GM12878 (cell line): ENCODE measurements around the gene CDKL5. TPM values are rescaled to one million over a fixed set of nuclear protein-coding genes. Genes with fewer than 3 reads are reported as not detected.

Source experiments
- ATAC-seq: fragments of 200-7000 bp; cut with Tn5 transposase; 3 replicates; pipeline ENCODE4 v1.9.1; 2020; ENCODE audit warnings: mild to moderate bottlenecking, moderate library complexity
- BruUV-seq: library from RNA; stranded (reverse); fragments of 400-500 nt; replicated peaks from 2 replicates; lab custom pipeline; 2021; lab: Mats Ljungman, UMichigan
- CTCF ChIA-PET: fragments of 300-600 bp; sonication (Branson Sonifier 250); formaldehyde crosslinking; extraction: SDS; loops from one replicate; lab custom pipeline; 2021; ENCODE audit warnings: inconsistent platforms; lab: Yijun Ruan, JAX
- POLR2A ChIA-PET: fragments of 350-600 bp; formaldehyde crosslinking; extraction: SDS; loops from one replicate; lab custom pipeline; 2021; ENCODE audit warnings: inconsistent platforms; lab: Charles Lee
- RAD21 ChIA-PET: fragments of 300-600 bp; sonication (Branson Sonifier 250); formaldehyde crosslinking; loops from one replicate; lab custom pipeline; 2023; ENCODE audit warnings: antibody characterized with exemption; ENCODE audit not compliant: unreplicated experiment; lab: Charles Lee
- SMC1A ChIA-PET: fragments of 300-600 bp; sonication (Branson Sonifier 250); formaldehyde crosslinking; loops from one replicate; lab custom pipeline; 2023; ENCODE audit not compliant: unreplicated experiment, uncharacterized antibody; lab: Charles Lee
- DNase-seq: peaks from one replicate; pipeline ENCODE4 v3.0.0-alpha.2; 2011; ENCODE audit warnings: low read depth, low spot score
- FAIRE-seq: peaks from 3 replicates; lab custom pipeline; 2011; peaks lifted over from hg19 to GRCh38; lab: Jason Lieb, UNC
- H2AFZ ChIP-seq: 2 replicates; pipeline ENCODE4 v1.6.0; 2011; ENCODE audit warnings: low read depth, low read length, control low read depth; ENCODE audit not compliant: control insufficient read depth
- H3K27ac ChIP-seq: 2 replicates; pipeline ENCODE4 v1.5.1; 2011; ENCODE audit warnings: control low read depth; ENCODE audit not compliant: control insufficient read depth, insufficient read depth
- H3K27me3 ChIP-seq, 2 experiments: replicated peaks in 1 of 2; 2 replicates each; pipeline versions ENCODE4 v1.6.0 to v1.6.1; 2011; ENCODE audit warnings: low read length in 1 of 2; ENCODE audit not compliant: control insufficient read depth in 2 of 2, insufficient read depth in 2 of 2
- H3K36me3 ChIP-seq, 2 experiments: 2 replicates each; pipeline ENCODE4 v1.5.1; 2011; ENCODE audit warnings: low read length in 1 of 2; ENCODE audit not compliant: control insufficient read depth in 2 of 2, insufficient read depth in 2 of 2
- H3K4me1 ChIP-seq: 2 replicates; pipeline ENCODE4 v1.6.1; 2011; ENCODE audit warnings: mild to moderate bottlenecking, low read length, moderate library complexity, mixed read lengths; ENCODE audit not compliant: control insufficient read depth, insufficient read depth
- H3K4me2 ChIP-seq: 2 replicates; pipeline ENCODE4 v1.6.0; 2011; ENCODE audit warnings: control low read depth; ENCODE audit not compliant: control insufficient read depth, insufficient read depth
- H3K4me3 ChIP-seq: fragments of 200-600 bp; sonication (generic); 2 replicates; pipeline ENCODE4 v1.5.1; 2016
- H3K79me2 ChIP-seq: 2 replicates; pipeline ENCODE4 v1.6.0; 2011; ENCODE audit warnings: low read length; ENCODE audit not compliant: control insufficient read depth, insufficient read depth
- H3K9ac ChIP-seq: 2 replicates; pipeline ENCODE4 v1.8.0; 2011; ENCODE audit warnings: low read length, control low read depth, mixed read lengths; ENCODE audit not compliant: control insufficient read depth, insufficient read depth
- H3K9me3 ChIP-seq: replicated peaks from 3 replicates; pipeline ENCODE4 v1.5.1; 2011; ENCODE audit warnings: mild to moderate bottlenecking, low read length; ENCODE audit not compliant: control insufficient read depth, insufficient read depth
- H4K20me1 ChIP-seq: 2 replicates; pipeline ENCODE4 v1.6.0; 2011; ENCODE audit not compliant: control insufficient read depth, insufficient read depth
- CBX3 ChIP-seq: fragments of 200-600 bp; sonication (generic); IDR thresholded peaks from 2 replicates; pipeline ENCODE4 v1.6.1; 2016; ENCODE audit warnings: low read depth, borderline replicate concordance
- FOXK2 ChIP-seq: fragments of 450-650 bp; IDR thresholded peaks from 2 replicates; pipeline ENCODE4 v1.6.1; 2017; ENCODE audit warnings: mild to moderate bottlenecking, moderate library complexity
- IKZF1 ChIP-seq: fragments of 450-650 bp; conservative IDR thresholded peaks from 2 replicates; pipeline ENCODE4 v1.6.1; 2017; ENCODE audit warnings: antibody characterized with exemption, mild to moderate bottlenecking
- NR2C2 ChIP-seq: IDR thresholded peaks from 2 replicates; pipeline ENCODE4 v1.6.1; 2011; ENCODE audit warnings: borderline replicate concordance, low read depth; ENCODE audit not compliant: control insufficient read depth, insufficient read length
- NR2F1 ChIP-seq: fragments of 450-650 bp; conservative IDR thresholded peaks from 2 replicates; pipeline ENCODE4 v1.6.1; 2017; ENCODE audit warnings: mild to moderate bottlenecking
- POU2F2 ChIP-seq: IDR thresholded peaks from 3 replicates; pipeline ENCODE4 v1.6.1; 2011; ENCODE audit warnings: low read depth, mild to moderate bottlenecking, low read length, borderline replicate concordance
- SMAD5 ChIP-seq: IDR thresholded peaks from 2 replicates; pipeline ENCODE4 v1.6.1; 2016; ENCODE audit warnings: antibody characterized with exemption, low read depth
- STAT3 ChIP-seq: IDR thresholded peaks from 2 replicates; pipeline ENCODE4 v1.6.1; 2011; ENCODE audit warnings: low read depth, low read length, improper control_type of control experiment
- TBL1XR1 ChIP-seq: IDR thresholded peaks from 2 replicates; pipeline ENCODE4 v1.6.1; 2012; ENCODE audit warnings: low read depth, low read length, improper control_type of control experiment
- WGBS: methylation state at CpG from one replicate; pipeline ENCODE4 v1.1.6; 2016; ENCODE audit warnings: low lambda C conversion rate; ENCODE audit not compliant: insufficient replicate concordance, insufficient coverage; ENCODE audit errors: missing lambda C conversion rate; 5-methylcytosine and 5-hydroxymethylcytosine counted together
- in situ Hi-C: fragments of 300-500 bp; cut with MboI; formaldehyde crosslinking; loops from 9 replicates; pipeline ENCODE4 v1.14.3; 2018; ENCODE audit warnings: mixed read lengths
- intact Hi-C: fragments of 100-400 bp; cut with micrococcal nuclease; formaldehyde crosslinking; loops from one replicate; pipeline ENCODE4 v1.14.2; 2022; ENCODE audit not compliant: unreplicated experiment
- polyA plus RNA-seq, 11 experiments: library from polyadenylated mRNA; depleted of rRNA in 4 of 11; unstranded in 6 of 11; stranded (reverse) in 5 of 11; fragments of >200 nt; fragmentation: Nextera tagmentation in 4 of 11; fragmentation: Illumina TruSeq in 1 of 11; extraction: Ambion mirVana in 4 of 11; extraction: Trizol in 1 of 11; gene quantifications; 1 replicate in 1 of 11; 2 replicates in 10 of 11; pipeline versions ENCODE4 v1.2.1 to v1.2.3, GENCODE V29; 2011 to 2016; ENCODE audit warnings: inconsistent platforms in 2 of 11, missing spikeins in 2 of 11, low read depth in 1 of 11
- total RNA-seq, 4 experiments: library from RNA; depleted of rRNA in 3 of 4; stranded (reverse); fragments of >200 nt in 3 of 4; fragmentation: Illumina TruSeq in 1 of 4; extraction: Trizol in 1 of 4; gene quantifications; 2 replicates each; pipeline versions ENCODE4 v1.2.1 to v1.2.3, GENCODE V29; 2013 to 2021
- TF ChIP-seq, protein P1 (sequence below): IDR thresholded peaks from 2 replicates; pipeline ENCODE4 v1.6.1; 2012; ENCODE audit warnings: mild to moderate bottlenecking, low read depth, low read length

Gene CDKL5
- total and polyA plus RNA-seq, 10 of the 15 experiments (the other 5 are each of a cell fraction or from before 2014, with no cell fraction given) = 1.4 to 14.5 (median 6.3) TPM

DNA sequence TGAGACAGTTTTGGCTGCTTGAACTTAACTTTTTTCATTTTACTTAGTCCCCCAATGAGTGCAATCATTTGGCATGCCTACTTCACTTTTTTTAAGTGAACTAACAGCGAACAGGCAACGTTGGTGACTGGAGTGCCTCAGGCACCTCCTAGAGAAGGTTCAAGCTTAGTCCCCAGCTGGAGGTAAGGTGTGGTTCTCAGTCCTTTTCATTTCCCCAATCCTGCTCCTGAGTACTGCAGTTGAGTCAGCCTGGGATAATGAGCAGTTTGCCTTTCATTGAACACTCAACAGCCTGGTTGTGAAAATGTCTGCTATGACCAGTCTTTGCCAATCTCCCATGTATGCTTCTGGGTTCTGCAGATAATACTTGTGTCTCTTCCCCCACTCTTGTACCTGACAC is 109.5 kb downstream of the CDKL5 start:
- Histone ChIP-seq H3K36me3 (no peaks in the 10 kb centered on the region), H3K27me3 (no peaks in the 10 kb centered on the region), H3K9me3 (no peaks in the 10 kb centered on the region), H2AFZ (no peak overlapping the region), H3K27ac (no peak overlapping the region), H3K4me2 (no peak overlapping the region), H3K4me3 (no peak overlapping the region), H3K79me2 (no peaks in the 10 kb centered on the region), H3K4me1 (no peaks in the 10 kb centered on the region), H4K20me1 (no peaks in the 10 kb centered on the region), H3K9ac (no peak overlapping the region)
- CTCF ChIA-PET = no interaction called here
- intact Hi-C loops = loop anchor here (5.0 kb wide), 1 partner anchor 108 kb away; the partner anchor contains the start of gene CDKL5
- BruUV-seq = no TSS peak
- no peak for FAIRE-seq
- in situ Hi-C loops = no loop called here
- ATAC-seq = no peak
- RAD21 ChIA-PET = no interaction called here
- no peak for DNase-seq
- SMC1A ChIA-PET = no interaction called here
- WGBS = 46% methylated on average over 2 of the region's 2 CpGs
- POLR2A ChIA-PET = no interaction called here
- no peak for TF ChIP-seq SMAD5
- TF ChIP-seq TBL1XR1 = no peak
- TF ChIP-seq POU2F2 = no peak
- TF ChIP-seq IKZF1 = no peak
- no peak for TF ChIP-seq NR2C2
- no peak for TF ChIP-seq STAT3
- TF ChIP-seq NR2F1 = no peak
- TF ChIP-seq, protein P1, sequence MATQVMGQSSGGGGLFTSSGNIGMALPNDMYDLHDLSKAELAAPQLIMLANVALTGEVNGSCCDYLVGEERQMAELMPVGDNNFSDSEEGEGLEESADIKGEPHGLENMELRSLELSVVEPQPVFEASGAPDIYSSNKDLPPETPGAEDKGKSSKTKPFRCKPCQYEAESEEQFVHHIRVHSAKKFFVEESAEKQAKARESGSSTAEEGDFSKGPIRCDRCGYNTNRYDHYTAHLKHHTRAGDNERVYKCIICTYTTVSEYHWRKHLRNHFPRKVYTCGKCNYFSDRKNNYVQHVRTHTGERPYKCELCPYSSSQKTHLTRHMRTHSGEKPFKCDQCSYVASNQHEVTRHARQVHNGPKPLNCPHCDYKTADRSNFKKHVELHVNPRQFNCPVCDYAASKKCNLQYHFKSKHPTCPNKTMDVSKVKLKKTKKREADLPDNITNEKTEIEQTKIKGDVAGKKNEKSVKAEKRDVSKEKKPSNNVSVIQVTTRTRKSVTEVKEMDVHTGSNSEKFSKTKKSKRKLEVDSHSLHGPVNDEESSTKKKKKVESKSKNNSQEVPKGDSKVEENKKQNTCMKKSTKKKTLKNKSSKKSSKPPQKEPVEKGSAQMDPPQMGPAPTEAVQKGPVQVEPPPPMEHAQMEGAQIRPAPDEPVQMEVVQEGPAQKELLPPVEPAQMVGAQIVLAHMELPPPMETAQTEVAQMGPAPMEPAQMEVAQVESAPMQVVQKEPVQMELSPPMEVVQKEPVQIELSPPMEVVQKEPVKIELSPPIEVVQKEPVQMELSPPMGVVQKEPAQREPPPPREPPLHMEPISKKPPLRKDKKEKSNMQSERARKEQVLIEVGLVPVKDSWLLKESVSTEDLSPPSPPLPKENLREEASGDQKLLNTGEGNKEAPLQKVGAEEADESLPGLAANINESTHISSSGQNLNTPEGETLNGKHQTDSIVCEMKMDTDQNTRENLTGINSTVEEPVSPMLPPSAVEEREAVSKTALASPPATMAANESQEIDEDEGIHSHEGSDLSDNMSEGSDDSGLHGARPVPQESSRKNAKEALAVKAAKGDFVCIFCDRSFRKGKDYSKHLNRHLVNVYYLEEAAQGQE = no peak
- no peak for TF ChIP-seq FOXK2
- TF ChIP-seq CBX3 = no peak
